Measurements from ENCODE around the gene MAOB. TPM values are rescaled to one million over a fixed set of nuclear protein-coding genes. Genes with fewer than 3 reads are reported as not detected.

MAOB gene
- total and polyA plus RNA-seq, 9 of the 15 experiments (the other 6 are each of a cell fraction or from before 2014, with no cell fraction given) = 0.05 to 0.09 TPM; not detected in 7

- intact Hi-C loops (cut with micrococcal nuclease) (no loop called here), in situ Hi-C loops (cut with MboI) (no loop called here)
- no peaks in the 10 kb centered on the region for H3K9me3 ChIP-seq (replicated peaks; ENCODE audit: control insufficient read depth, insufficient read depth, low read depth, low read length)
- TF ChIP-seq GTF2B (IDR thresholded peaks at IDR 0.05; ENCODE audit: extremely low read depth, insufficient read length) (no peak), CTCF (IDR thresholded peaks at IDR 0.05 in 2 of 3, conservative IDR thresholded peaks at IDR 0.05 in 1 of 3; ENCODE audit: insufficient read depth in 2 of 3, low read depth in 1 of 3, low read length in 3 of 3) (peak; percentile 17 to 42 (median 28); a peak in 2 of 6 replicates), SAP30 (IDR thresholded peaks at IDR 0.05; ENCODE audit: borderline replicate concordance, insufficient read depth, low read depth, low read length, poor library complexity, severe bottlenecking) (no peak), RAD21 (CRISPR knock-in tag; conservative IDR thresholded peaks at IDR 0.05 in 1 of 2, IDR thresholded peaks at IDR 0.05 in 1 of 2) (0 out of 4 replicates have a peak, but pooled peaks of 1 of the 2 experiments have one; percentile 13), ZBTB49 (CRISPR knock-in tag; IDR thresholded peaks at IDR 0.05; ENCODE audit: borderline replicate concordance) (no peak), SAFB2 (IDR thresholded peaks at IDR 0.05; ENCODE audit: borderline replicate concordance, low read depth, low read length, severe bottlenecking) (no peak), ZNF41 (CRISPR knock-in tag; conservative IDR thresholded peaks at IDR 0.05) (no peak), DNMT1 (IDR thresholded peaks at IDR 0.05) (no peak), PML (IDR thresholded peaks at IDR 0.05; ENCODE audit: low read length) (no peak)
- no peak overlapping the region for H3K4me3 ChIP-seq
- CTCF ChIA-PET (ENCODE audit: low intra/inter-chr PET ratio) = no interaction called here
- no peaks in the 10 kb centered on the region for H3K79me2 ChIP-seq (ENCODE audit: control insufficient read depth, insufficient read depth, low read length)
- ATAC-seq (peak; percentile 49; the same call in 1 of the 3 replicates), FAIRE-seq (no peak), DNase-seq (ENCODE audit: extremely low read depth in 1 of 4, low spot score in 3 of 4) (peak in 2 of 4 experiments; percentile 5 to 15)
- H3K9ac ChIP-seq (ENCODE audit: insufficient read depth in 1 of 2, low read depth in 2 of 2, low read length in 2 of 2) = no peak overlapping the region
- POLR2A ChIA-PET = no interaction called here
- H4K20me1 ChIP-seq (replicated peaks; ENCODE audit: control insufficient read depth, insufficient read depth, low read length) = no peaks in the 10 kb centered on the region
- no peaks in the 10 kb centered on the region for H3K9me1 ChIP-seq (ENCODE audit: control insufficient read depth, insufficient read depth, low read length)
- BruUV-seq (replicated peaks) = no TSS peak
- H3K4me2 ChIP-seq (ENCODE audit: insufficient read depth, low read length) = no peak overlapping the region
- H3K4me1 ChIP-seq (replicated peaks in 1 of 2; ENCODE audit: control insufficient read depth in 2 of 2, insufficient read depth in 2 of 2, low read length in 2 of 2) = no peaks in the 10 kb centered on the region
- no peak overlapping the region for H2AFZ ChIP-seq (ENCODE audit: low read depth, low read length)
- no peaks in the 10 kb centered on the region for H3K36me3 ChIP-seq (ENCODE audit: control insufficient read depth, insufficient read depth, low read length)
- H3K27ac ChIP-seq (ENCODE audit: extremely low read depth, low read depth, low read length) = no peak overlapping the region
- no peaks in the 10 kb centered on the region for H3K27me3 ChIP-seq (ENCODE audit: control insufficient read depth in 2 of 2, insufficient read depth in 2 of 2, low read length in 2 of 2)
Observed at GRCh38 chrX:43813898-43814297, 68.4 kb downstream of the MAOB start.

Measured in K562 (cell line).